ENCODE data around the gene MGME1. TPM values are rescaled to one million over a fixed set of nuclear protein-coding genes. Genes with fewer than 3 reads are reported as not detected.

MGME1 gene
- total and polyA plus RNA-seq, 2 of the 13 experiments (the other 11 are each of a cell fraction or from before 2014, with no cell fraction given), result 36.7 to 66.6 TPM

- TF ChIP-seq CENPBD1 (CRISPR knock-in tag; IDR thresholded peaks at IDR 0.05; ENCODE audit: borderline replicate concordance, low read depth) (no peak), TBL1XR1 (IDR thresholded peaks at IDR 0.05; ENCODE audit: borderline replicate concordance, low read length, partially characterized antibody) (no peak), FOXC1 (CRISPR knock-in tag; IDR thresholded peaks at IDR 0.05; ENCODE audit: borderline replicate concordance) (0 out of 2 replicates have a peak, but pooled peaks have one; percentile 7), ZNF333 (CRISPR knock-in tag; IDR thresholded peaks at IDR 0.05; ENCODE audit: borderline replicate concordance) (peak; percentile 10; the same call in 1 of the 2 replicates), ZNF660 (CRISPR knock-in tag; IDR thresholded peaks at IDR 0.05; ENCODE audit: borderline replicate concordance, low read depth) (no peak), NFKBIZ (CRISPR knock-in tag; IDR thresholded peaks at IDR 0.05) (no peak), ZNF441 (CRISPR knock-in tag; IDR thresholded peaks at IDR 0.05; ENCODE audit: borderline replicate concordance) (no peak), PLSCR1 (CRISPR knock-in tag; IDR thresholded peaks at IDR 0.05; ENCODE audit: borderline replicate concordance) (no peak), ZNF850 (CRISPR knock-in tag; conservative IDR thresholded peaks at IDR 0.05) (peak; percentile 62; the same call in 1 of the 2 replicates), UBTF (CRISPR knock-in tag; IDR thresholded peaks at IDR 0.05) (no peak), ATF7 (IDR thresholded peaks at IDR 0.05) (no peak), ATF7 (CRISPR knock-in tag; IDR thresholded peaks at IDR 0.05) (no peak), ZNF547 (CRISPR knock-in tag; IDR thresholded peaks at IDR 0.05) (no peak), ZKSCAN5 (CRISPR knock-in tag; IDR thresholded peaks at IDR 0.05) (no peak), HOXA9 (CRISPR knock-in tag; IDR thresholded peaks at IDR 0.05; ENCODE audit: borderline replicate concordance) (no peak)
- TF ChIP-seq, protein P1, sequence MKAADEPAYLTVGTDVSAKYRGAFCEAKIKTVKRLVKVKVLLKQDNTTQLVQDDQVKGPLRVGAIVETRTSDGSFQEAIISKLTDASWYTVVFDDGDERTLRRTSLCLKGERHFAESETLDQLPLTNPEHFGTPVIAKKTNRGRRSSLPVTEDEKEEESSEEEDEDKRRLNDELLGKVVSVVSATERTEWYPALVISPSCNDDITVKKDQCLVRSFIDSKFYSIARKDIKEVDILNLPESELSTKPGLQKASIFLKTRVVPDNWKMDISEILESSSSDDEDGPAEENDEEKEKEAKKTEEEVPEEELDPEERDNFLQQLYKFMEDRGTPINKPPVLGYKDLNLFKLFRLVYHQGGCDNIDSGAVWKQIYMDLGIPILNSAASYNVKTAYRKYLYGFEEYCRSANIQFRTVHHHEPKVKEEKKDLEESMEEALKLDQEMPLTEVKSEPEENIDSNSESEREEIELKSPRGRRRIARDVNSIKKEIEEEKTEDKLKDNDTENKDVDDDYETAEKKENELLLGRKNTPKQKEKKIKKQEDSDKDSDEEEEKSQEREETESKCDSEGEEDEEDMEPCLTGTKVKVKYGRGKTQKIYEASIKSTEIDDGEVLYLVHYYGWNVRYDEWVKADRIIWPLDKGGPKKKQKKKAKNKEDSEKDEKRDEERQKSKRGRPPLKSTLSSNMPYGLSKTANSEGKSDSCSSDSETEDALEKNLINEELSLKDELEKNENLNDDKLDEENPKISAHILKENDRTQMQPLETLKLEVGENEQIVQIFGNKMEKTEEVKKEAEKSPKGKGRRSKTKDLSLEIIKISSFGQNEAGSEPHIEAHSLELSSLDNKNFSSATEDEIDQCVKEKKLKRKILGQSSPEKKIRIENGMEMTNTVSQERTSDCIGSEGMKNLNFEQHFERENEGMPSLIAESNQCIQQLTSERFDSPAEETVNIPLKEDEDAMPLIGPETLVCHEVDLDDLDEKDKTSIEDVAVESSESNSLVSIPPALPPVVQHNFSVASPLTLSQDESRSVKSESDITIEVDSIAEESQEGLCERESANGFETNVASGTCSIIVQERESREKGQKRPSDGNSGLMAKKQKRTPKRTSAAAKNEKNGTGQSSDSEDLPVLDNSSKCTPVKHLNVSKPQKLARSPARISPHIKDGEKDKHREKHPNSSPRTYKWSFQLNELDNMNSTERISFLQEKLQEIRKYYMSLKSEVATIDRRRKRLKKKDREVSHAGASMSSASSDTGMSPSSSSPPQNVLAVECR (CRISPR knock-in tag; IDR thresholded peaks at IDR 0.05; ENCODE audit: borderline replicate concordance), result no peak; the same call in 1 of the 2 replicates
- TF ChIP-seq, protein P2, sequence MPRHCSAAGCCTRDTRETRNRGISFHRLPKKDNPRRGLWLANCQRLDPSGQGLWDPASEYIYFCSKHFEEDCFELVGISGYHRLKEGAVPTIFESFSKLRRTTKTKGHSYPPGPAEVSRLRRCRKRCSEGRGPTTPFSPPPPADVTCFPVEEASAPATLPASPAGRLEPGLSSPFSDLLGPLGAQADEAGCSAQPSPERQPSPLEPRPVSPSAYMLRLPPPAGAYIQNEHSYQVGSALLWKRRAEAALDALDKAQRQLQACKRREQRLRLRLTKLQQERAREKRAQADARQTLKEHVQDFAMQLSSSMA (CRISPR knock-in tag; IDR thresholded peaks at IDR 0.05), result no peak; the same call in 1 of the 2 replicates
- TF ChIP-seq, protein P3, sequence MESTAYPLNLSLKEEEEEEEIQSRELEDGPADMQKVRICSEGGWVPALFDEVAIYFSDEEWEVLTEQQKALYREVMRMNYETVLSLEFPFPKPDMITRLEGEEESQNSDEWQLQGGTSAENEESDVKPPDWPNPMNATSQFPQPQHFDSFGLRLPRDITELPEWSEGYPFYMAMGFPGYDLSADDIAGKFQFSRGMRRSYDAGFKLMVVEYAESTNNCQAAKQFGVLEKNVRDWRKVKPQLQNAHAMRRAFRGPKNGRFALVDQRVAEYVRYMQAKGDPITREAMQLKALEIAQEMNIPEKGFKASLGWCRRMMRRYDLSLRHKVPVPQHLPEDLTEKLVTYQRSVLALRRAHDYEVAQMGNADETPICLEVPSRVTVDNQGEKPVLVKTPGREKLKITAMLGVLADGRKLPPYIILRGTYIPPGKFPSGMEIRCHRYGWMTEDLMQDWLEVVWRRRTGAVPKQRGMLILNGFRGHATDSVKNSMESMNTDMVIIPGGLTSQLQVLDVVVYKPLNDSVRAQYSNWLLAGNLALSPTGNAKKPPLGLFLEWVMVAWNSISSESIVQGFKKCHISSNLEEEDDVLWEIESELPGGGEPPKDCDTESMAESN (CRISPR knock-in tag; conservative IDR thresholded peaks at IDR 0.05), result no peak
These were observed 563 bp downstream of the MGME1 start (continued) for GRCh38 chr20:17969278-17969883.

Measured in HepG2 (cell line).